T-helper 2 cell (primary cell): ENCODE results near the gene SLC13A3.

Experiments used
- DNase-seq, 5 experiments: peaks; one replicate each; pipeline versions ENCODE4 v3.0.0 to v3.0.0-alpha.2; 2012 to 2022

The SLC13A3 gene

DNA sequence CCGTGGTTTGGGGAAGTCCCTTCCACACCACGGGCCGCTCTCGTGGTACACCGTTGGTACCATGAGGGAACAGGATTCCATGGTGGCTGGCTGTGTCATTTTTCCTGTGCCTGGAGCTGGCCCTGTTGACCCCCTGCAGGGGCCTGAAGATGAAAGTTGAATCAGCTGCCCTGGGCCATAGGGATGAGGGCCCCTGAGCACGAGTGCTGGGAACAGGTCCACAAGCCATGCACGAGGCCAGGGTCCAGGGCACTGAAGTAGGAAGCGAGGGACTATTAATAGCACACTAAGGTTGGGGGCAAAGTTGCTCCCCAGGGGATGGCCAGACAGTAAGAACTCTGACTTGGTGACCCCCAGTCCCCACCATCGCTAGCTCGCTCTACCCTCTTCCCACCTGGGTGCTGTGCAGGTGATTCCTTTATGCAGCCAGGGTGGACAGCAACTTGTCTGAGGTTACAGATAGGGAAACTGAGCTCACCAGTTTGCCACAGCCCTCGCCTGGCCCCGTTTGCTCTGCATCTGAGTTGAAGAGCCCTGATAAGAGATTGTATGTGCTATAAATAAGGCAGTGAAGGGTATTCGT lies 46.6 kb downstream of the SLC13A3 start:
- DNase-seq, result no peak

DNA sequence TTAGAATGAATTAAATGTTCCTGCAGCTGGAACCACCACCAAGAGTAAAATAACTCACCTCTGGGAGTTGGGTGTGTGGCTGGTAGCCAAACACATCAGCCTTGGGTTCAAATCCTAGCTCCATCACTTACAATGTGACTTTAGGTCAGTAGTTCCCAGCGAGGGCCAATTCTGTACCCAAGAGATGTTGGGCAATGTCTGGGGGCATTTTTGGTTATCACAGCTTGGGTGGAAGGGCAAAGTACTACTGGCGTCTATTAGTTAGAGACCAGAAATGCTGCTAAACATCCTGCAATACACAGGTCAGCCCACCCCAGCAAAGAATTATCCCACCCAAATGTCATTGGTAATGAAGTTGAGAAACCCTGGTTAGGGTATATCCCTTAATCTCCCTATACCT lies 48.8 kb downstream of the SLC13A3 start:
- no peak for DNase-seq

DNA sequence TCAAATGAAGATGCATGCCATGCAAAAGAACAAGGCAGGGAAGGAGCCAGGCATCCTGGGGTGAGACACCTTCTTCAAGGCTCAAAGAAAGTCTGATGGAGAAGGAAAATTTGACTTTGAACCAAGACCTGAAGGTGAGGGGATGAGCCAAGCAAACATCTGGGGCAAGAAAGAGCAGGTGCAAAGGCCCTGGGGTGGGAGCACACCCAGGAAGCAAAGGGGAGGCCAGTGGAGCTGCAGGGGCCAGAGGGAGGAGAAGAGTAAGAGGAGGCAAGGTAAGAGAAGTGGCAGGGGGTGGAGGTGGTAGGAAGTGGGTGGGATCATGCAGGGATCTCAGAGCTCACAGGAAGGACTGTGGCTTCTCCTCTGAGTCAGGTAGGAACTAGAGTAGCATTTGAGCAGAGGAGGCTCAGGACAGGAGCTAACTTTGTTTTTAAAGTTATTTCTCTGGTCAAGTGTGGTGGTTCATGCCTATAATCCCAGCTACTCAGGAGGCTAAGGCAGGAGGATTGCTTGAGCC lies 49.6 kb downstream of the SLC13A3 start:
- no peak for DNase-seq

DNA sequence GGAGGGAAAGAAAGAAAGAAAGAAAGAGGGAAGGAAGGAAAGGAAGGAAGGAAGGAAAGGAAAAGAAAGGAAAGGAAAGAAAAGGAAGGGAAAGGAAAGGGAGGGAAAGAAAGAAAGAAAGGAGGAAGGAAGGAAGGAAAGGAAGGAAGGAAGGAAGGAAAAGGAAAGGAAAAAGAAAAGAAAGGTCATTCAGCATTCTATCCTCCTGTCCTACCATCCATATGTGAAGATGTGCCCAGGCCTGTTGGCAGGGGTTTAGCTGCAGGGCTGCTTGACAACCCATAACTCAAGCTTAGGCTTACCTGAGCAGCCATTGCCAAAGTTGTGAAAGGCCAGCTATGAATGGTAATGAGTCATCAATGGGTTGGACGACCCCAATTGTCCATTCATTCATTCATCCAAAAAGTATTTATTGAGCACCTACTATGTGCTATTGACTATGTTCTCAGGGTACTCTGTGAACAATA lies 50.9 kb downstream of the SLC13A3 start:
- no peak for DNase-seq

DNA sequence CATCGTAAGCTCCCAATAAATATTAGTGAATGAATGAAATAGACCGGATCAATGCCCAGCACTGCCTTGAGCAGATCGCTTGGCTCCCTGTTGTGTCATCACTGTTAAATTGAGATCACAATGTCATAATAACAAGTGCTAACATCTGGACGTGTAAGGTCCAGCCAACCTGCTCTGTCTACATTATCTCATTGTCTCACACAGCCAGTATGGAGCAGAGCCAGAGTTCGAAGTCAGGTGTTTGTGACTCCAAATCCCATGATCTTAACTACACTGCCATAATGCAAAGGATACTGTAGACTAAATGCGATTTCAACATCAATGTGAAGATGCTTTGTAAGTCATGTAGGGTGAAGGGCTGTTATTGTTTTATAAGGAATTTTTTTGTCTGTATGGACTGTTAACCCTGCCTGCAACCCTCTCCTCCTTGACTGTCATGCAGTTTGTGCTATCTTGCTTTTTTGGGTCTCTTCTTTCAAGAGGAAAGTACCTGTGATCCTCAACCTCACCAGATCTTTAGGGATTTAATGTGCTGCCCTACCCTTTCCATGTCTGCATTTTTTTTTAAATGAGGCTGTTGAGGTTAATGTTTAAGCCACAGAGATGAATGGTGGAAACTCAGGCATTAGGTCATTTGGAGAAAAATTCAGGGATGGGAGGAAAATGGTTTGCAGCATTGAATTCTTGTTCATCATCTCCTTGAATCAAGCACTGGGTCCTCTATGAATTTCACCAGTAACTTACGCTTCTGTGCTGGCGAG lies 51.9 kb downstream of the SLC13A3 start:
- DNase-seq, result no peak

DNA sequence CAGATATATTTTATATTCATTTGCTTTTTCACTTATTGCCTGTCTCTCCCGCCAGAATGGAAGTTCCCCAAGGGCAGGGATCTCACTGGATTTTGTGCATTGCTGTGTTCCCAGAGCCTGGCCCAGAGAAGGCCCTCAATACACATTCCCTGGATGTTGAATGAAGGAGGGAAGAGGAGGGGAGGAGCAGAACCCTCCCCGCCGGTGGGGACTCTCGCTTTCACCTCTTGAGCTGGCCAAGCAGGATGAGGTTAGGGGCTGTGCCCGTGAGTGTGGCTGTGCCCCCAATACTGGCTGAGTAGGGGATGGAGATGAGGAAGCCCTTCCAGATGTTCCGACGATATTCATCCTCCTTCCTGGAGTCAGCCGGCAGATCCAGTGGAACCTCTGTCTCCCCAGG lies 55.3 kb downstream of the SLC13A3 start:
- no peak for DNase-seq

DNA sequence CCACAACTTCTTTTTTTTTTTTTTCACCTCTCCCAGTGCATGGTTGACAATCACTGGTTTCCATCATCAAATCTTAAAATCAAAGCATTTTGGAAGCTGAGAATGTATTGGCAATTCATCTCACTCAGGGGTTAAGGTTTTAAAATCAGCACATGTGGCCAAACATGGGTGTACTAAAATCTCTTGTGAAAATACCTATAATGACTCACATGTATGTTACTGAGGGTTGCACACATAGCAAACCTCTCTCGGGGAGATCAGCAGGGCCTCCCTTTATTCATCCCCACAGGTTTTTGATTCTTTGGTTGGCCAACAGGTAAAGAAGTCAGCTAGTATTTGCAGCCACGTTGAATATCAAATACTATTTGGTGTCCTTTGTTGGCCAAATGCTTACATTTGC lies 56.5 kb downstream of the SLC13A3 start:
- no peak for DNase-seq

DNA sequence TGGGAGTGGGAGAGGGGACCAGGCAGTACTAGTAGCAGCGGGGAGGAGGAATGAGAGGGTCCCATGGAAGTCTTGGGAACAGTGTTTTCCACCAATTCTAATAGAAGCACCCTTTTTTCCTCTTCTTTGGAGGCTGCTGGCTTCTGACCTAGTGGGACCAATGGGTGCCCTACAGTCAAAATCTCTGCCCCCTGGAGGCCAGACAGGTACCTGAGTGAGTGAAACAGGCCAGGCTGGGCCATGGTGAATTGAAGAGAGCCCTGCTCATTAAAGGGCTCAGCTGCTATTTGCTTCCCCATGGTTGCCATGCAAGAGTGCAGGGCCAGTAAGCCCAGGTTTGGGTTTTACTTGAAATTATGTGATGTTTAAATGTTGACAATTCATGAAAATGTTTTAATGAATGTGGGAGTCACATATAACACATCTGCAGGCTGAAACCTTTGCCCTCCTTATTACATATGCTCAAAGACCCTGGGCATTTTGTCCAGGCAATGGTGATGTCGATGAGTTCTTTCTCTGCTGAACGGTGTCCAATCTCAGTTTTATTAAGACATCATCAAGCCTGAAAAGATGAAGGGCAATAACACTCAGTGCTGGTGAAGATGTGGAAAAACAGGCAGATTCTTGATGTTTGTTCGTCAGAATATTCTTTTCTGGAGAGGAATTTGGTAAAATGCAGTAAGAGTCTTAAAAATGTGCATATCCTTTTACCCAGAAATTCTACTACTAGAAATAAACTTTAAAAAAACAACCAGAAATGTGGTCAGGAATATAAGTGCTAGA lies 58.5 kb downstream of the SLC13A3 start:
- peak in 1 of 5 experiments; percentile 6 for DNase-seq

DNA sequence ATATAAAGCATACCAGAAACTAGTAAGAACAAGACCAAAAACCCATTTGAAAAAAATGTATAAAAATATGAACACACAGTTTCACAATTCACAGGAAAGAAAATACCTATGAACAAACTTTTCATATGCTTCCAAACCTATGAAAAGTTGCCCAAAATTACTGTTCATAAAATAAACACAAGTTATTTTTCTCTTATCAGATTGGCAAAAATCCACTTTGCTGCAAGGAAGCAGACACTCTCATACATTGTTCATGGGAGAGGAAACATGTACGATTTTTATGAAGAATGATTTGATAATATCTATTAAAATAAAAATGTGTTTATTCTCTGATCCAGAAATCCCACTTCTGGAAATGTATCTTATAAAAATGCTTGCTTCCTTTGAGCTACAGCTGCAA lies 60.8 kb downstream of the SLC13A3 start:
- no peak for DNase-seq

DNA sequence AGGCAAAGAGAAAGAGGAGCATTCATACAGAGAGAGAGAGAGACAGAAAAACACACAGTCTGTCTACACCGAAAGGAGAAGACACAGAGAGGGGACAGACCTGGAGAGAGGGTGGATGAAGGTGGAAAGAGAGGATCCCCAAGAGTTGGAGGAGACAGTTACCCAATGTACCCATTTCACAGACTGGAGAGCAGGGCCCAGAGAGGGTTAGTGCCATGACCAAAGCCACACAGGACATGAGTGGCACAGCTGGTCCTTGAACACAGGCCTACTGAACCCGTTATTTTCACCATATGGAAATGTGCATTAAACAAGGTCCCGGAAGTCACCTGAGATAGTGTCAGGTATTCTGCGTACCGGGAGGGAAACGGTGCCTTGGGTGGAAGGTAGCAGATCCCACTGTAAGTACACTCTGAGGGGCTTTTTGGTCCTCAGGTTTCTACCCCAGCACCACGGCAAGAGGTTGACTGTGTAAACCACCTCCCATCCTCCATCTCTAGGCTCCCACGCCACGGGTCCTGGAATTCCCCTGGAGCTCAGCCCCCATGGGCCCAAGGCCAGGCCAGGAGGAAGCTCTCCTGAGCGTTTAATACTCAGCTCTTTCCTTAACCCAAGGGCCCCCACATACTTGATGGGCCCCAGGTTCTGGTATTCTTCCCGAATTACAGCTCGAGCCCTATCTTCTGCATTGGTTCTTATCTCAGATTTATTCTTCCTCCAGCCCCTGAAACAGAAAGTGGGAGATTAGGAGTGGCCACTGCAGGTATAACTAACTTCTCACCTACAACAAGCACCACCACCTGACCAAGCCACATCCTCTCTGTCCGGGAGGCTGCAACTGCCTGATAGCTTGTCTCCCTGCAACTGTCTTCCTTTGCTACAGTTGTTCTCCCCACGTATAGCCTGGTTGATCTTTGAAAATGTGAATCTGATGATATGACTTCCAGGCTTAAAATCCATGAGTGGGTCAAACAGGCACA lies 62.4 kb downstream of the SLC13A3 start:
- DNase-seq, result no peak

DNA sequence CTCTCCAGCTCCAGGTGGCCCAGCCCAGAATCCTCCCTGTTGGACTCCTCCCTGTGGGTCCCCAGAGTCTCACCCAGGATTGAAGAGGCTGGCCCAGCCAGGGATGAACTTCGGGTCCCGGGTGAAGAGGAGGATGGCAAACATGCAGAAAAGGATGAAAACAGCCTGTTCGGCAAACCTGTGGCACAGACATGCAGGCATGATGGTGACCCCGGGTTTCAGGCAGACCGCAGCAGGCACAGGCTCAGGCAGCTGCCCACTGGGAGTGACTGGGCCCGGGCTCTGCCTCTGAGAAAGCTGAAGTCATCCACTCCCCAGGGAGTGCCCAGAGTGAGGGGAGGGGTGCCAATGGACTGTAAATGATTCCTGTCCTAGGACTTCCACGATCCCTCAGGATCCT lies 63.3 kb downstream of the SLC13A3 start:
- no peak for DNase-seq

DNA sequence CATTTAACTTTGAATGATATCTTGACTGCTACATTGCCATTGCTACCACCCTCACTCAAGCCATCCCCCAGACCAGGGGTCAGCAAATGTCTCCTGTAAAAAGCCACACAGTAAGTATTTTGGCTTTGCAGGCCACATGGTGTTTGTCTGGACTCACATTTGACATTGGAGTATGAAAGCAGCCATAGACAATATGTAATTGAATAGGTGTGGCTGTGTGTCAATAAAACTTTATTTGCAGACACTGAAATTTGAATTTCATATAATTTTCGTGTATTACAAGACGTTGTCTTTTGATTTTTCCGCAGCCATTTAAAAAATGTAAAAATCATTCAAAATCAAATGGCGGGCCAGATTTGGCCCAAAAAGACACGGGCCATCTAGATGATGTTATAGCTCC lies 64.5 kb downstream of the SLC13A3 start:
- no peak for DNase-seq

DNA sequence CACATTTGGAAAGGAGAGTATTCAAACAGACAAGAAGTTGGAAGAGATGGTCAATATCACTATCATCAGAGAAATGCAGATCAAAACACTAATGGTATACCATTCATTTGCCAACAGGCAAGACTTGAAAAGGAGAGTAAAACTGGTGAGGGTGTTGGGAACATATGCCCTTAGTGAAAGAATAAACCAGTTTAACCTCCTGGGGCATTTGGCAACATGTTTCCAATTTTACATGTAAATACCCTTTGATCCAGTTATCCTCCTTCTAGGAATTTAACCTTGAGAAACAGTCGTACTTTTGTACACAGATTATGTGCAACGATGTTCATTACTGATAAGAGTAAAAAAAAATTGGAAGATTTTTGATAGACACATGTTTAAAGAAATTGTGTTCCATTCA lies 66.8 kb downstream of the SLC13A3 start:
- DNase-seq, result no peak

DNA sequence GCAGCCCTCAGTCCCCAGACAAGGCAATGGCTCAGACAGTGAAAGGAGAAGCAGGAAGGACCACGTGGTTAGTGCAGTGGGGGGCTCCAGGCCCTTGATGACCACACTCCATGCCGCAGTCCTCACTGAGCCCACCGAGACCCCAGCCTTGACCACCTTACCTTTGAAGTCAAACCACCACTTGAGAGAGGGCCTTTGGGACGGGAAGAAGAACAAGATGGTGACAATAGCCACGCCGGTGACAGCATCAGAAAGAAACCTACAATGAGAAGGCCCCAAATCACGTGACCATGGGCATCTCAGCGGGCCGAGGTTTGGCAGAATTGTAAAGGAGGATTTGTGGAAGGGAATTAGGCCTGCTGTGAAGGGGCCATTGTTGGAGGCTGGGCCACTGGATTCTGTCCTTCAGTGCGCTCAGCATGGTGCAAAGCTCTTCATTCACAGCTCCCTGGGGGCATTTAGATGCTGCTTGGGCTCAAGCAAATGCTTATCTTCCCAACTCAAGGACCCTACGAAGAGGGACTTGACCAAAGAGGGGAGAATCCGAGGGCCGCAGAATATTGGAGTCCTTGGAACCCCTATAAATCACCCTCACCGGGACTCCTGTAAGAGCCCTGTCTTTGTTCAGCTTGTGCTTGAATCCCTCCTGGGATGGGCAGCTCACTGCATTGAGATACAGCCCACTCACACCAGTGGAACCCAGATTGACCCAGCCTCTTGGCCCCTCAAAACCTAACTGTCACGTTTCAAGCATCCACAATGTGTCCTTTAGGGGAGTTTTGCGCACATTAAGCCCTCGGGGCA lies 67.6 kb downstream of the SLC13A3 start:
- no peak for DNase-seq

DNA sequence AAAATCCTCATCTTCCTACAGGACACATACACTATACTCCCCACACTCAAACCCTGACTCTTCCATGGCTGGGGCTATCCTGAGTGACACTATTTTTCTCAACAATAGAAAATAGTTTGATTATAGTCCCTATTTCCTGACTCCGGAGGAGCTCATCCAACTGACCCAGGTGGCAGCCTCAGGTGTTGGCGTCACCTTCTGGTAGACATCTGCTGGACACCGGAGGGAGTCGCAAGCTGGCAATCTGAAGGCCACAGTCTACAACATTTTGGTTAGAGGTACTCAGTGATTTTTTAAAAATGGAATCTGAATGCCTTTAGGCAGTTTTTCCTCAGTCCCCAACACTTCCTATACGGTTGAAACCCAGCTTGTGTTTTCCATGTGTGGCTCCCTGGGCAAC lies 68.6 kb downstream of the SLC13A3 start:
- DNase-seq, result no peak

DNA sequence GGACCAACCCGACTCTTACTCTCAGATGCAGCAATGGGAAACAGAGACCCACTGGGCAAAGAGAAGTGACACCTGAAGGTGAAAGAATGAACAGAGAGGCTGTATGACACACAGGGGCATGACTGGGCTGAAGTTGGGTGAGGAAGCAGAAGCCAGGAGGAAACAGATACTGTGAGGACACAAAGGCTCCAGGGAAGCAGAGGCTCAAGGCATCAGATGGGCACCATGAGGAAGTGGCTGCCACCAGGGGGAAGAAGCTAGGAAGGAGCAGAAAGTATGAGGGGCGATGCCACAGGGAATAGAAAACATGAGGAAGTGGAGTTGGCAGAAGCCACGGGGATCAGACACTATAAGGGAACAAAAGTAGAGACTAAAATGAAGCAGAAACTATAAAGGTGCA lies 69.9 kb downstream of the SLC13A3 start:
- DNase-seq, result no peak

DNA sequence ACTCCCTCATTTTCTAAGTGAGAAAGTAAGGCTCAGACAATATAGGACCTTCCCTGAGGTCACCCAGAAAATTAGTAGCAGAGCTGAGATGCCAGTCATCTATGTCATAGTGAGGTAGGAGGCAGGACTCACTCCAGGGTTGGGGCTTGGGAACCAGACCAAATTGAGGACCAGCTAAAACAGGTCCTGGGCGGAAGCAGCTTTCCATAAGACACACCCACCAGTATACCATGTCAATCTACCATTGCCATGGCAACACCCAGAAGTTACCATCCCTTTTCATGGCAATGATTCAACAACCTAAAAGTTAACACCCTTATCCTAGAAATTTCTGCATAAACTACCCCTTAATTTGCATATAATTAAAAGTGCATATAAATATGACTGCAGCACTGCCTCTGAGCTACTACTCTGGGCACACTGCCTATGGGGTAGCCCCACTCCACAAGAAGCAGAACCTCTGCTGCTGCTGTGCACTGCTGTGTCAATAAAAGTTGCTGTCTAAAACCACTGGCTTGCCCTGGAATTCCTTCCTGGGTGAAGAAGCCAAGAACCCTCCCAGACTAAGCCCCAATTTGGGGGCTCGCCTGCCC lies 70.5 kb downstream of the SLC13A3 start:
- DNase-seq, result no peak

DNA sequence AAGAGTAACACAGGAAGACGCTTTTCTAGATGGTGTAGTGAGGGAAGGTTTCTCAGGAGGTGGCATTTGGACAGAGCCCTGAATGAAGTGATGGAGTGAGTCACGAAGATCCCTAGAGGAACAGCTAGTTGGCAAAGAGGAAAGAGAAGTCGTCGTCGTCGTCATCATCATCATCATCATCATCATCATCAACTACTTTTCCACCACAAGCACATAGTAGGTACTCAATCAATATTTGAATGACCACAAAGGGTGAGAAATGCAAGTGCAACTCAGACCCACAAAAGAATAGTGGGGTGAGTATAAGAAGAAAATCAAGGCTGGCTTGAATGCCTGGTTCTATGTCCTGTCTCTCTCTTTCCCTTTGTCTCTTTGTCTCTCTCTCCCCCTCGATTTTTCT lies 72.5 kb downstream of the SLC13A3 start:
- DNase-seq, result no peak

DNA sequence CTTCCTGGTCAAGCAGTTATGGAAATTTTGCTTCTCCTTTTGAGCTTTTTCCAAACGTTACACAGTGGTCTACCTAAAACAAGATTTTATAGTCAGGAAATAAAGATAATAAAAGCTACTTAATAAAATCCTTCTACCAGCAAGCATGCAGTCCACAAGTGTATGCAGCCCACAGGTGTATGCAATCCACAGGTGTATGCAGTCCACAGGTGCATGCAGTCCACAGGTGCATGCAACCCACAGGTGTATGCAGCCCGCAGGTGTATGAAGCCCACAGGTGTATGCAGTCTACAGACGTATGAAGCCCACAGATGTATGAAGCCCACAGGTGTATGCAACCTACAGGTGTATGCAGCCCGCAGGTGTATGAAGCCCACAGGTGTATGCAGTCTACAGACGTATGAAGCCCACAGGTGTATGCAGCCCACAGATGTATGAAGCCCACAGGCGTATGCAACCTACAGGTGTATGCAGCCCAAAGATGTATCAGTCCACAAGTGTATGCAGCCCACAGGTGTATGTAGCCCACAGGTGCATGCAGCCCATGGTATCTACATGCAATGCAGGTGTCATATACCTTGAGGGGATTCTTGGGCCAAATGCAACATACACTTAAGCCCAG lies 74.4 kb downstream of the SLC13A3 start:
- DNase-seq, result no peak

DNA sequence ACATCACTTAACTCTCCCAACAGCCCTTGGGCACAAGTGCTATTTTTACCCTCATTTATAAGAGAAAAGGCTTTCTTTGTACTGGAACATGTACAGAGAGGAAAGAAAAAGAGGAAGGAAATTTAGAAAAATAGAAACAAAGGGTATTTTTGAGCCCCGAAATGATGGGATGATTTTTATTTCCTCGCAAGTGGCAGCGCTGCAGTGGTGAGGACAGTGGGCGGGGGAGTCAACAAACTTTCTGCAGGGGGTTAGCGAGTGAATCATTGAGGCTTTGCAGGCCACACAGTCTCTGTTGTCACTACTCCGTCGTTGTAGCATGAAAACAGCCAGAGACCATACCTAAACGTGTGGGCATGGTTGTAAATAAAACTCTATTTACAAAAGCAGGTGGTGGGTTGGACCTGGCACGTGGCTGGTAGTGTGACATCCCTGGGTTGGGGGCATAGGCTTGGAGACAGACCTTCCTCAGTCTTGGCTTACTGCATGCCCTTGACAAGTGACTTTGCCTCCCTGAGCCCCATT lies 75.3 kb downstream of the SLC13A3 start:
- no peak for DNase-seq
